Activated CD4-positive, alpha-beta T cell treated with anti-CD3 and anti-CD28 coated beads, Interleukin-2, amount 50 U/mL, for 16 hours (primary cell): Measurements from ENCODE around the gene TIGD4.

Source experiments
- DNase-seq: peaks from one replicate; pipeline ENCODE4 v3.0.0-alpha.2; 2020

Gene TIGD4

DNA sequence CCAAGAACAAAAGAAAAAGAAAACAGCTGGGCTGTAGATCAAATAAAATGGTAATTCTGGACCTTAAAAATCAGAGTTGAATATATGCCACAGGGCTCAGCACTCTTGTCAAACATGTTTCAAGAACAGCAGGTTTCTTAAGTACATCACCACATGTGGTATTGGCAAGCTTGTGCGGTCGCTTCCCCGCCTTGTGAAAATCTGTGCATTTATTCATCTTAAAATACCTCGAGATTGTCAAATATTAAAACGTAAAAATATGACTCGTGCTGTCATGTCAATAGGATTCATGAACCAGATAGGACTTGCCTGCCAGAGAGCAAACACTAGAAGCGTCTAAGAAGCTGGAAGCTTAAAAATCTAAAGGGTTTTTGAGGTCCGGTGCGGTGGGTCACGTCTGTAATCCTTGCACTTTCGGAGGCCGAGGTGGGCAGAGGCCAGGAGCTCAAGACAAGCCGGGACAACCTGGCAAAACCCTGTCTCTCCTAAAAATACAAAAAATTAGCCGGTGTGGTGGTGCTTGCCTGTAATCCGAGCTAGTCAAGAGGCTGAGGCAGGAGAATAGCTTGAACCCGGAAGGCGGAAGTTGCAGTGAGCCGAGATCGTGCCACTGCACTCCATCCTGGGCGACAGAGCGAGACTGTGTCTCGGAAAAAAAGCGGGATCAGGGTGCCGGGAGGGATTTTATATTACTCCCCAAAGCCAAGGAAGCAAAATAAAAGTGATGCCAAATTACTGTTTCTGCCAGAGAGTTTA lies 59.6 kb downstream of the TIGD4 start:
- DNase-seq, result no peak
